Limb (tissue), 2 donors: ENCODE data around the gene KIAA0513.

Experiments used
- DNase-seq, 2 donors: peaks; one replicate each; pipeline ENCODE4 v3.0.0-alpha.2; 2016; ENCODE audit errors: extremely low spot score in 2 of 2

KIAA0513 gene

DNA sequence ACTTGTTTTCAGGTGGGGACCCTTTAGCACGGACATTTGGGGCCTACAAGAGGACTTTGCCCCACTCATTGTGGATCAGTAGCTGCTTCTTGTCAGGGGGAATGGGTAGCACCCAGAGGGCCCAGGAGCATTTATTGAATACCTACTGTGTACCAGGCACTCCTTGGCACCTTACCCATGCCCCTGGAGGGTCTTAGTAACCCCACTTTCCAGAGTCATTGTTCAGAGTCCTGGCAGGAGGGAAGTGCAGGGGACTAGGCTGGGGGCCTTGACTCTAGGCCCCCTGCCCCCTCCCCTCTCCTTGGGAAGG, 105.7 kb downstream of the KIAA0513 start:
- DNase-seq = no peak

GRCh38 chr16:85134076-85134788, 106.6 kb downstream of the KIAA0513 start:
- no peak for DNase-seq

DNA sequence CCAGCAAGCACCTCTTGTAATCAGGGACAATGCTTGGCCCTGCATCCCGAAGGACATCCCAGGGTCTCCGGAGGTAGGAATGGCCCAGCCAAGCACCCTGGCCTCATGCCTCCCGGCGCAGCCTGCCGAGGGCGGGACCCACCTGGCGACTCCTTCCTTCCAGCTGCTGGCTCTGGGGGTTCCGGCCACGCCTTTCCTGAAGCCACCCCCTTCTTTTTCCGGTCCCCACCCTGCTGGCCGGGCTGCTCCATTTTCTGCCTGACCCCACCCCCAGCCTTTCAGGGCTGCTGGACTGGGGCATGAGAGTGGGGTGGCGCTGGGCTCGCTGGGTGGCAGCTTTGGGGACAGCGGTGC, 107.2 kb downstream of the KIAA0513 start:
- DNase-seq = no peak

DNA sequence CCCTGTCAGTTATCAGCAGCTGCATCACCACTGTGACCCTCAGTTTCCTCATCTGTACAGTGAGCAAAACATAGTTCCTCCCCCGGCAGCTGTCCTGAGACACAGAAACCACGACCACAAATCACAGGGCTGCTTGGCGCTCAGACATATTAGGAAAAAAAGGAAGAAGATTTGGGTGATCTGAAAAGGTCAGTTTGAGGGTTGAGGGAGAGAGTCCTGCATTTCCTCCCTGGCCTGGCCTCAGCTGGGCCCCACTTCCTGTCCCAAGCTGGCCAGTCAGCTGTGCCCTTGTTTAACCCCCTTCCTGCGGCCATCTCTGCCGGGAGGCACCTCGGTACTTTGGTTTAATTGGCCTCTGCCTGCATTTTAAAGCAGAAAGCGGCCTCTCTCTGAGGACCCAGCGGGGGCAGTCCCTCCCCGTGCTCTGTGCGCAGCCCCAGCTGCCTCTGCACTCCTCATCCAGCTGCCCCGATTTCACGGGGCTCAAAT, 108.7 kb downstream of the KIAA0513 start:
- DNase-seq = no peak

GRCh38 chr16:85136702-85137322, 109.2 kb downstream of the KIAA0513 start:
- DNase-seq = peak in 1 of 2 donors; percentile 69

DNA sequence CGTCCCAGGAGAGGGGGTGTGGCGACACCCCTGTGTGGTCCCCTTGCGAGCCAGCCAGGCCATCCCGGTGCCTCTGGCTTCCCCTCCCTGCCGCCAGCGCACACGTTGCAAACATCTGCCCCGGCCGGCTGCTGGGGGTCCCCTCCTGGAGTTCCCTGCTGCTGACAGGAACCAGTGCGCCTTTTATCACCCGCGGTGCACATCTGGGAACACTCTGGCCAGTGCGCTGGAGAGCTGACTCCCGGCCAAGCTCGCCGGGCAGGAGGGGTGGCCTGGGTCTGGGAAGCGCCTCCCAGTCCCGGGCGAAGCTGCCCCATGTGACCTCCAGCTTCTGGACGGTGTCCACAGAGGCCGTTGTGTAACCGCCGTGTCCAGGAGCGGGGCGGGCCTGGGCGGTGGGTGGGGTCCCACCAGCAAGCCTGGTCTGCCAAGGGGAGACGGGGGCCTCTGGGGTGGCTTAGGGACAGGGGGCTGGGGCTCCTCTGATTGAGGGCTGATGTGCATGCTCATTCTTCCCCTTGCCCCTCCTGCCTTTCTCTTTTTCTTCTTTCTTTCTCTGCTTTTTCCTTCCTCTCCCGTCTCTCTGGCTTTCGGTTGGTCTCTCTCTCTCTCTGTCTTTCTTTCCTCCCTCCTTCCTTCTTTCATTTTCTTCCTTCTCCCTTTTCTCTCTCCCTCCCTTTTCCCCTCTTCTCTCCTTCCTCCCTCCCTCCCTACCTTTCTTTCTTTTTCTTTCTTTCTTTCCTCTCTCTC, 109.9 kb downstream of the KIAA0513 start:
- peak; percentile 77 to 82 for DNase-seq

DNA sequence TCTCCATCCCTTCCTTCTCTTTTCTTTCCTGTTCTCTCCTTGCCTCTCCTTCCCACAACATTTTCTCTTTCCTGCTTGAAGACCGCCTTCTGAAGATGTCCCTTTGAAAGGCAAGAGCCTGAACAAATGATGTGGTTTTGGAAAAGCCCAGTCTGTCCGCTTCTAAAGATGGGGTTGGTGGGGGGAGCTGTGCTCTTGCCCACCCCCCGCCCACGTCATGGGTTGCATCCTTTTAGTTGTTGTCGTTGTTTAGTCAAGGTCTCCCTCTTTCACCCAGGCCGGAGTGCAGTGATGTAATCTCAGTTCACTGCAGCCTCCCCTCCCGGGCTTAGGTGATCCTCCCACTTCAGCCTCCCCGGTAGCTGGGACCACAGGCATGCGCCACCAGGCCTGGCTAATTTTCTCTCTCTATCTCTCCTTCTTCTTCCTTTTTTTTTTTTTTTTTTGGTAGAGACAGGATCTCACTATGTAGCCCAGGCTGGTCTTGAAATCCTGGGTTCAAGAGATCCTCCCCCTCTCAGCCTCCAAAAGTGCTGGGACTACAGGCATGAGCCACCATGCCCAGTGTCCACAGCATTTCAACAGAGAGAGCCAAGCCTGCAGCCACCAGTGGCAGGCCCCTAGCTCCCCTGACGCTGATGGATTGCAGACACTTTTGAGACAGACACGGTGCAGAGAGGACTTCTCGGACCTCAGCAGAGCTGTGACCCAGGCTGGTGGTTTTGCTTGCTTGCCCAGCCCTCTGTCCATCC, 110.7 kb downstream of the KIAA0513 start:
- DNase-seq = no peak

DNA sequence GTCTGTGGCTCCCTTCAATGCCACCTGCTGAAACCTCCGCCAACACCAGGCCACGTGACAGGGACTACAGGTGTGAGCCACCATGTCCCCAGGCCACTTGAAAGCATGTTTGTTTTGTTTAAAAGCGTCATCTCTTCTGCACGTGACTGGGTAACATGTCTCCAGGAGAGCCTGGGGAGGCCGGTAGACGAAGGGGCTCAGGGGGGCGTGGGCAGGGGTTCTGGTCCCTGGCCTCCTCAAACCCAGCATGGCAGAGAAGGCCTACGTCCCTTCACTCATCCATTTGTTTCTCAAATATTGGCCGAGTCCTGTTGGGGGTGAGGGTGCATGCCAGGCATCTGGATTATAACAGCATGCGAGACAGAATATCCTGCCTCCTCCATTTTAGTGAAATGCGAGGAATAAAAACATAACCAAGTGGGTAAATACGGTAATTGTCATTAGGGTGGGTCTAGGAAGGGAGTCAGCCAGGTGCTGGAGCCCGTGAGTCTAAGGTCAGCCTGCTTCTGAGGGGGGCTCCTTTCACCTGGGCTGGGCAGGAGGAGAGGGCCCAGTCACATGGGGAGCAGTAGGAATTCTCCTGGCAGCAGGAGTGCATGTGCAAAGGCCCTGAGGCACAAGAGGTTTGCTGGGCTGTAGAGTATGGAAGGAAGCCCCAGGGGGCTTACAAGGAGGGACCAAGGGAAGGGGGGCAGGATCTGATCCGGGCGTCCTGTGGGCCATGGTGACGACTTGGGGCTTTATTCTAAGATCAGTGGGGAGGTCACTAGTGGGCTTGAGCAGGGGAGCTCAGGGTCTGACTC, 111.4 kb downstream of the KIAA0513 start:
- no peak for DNase-seq

DNA sequence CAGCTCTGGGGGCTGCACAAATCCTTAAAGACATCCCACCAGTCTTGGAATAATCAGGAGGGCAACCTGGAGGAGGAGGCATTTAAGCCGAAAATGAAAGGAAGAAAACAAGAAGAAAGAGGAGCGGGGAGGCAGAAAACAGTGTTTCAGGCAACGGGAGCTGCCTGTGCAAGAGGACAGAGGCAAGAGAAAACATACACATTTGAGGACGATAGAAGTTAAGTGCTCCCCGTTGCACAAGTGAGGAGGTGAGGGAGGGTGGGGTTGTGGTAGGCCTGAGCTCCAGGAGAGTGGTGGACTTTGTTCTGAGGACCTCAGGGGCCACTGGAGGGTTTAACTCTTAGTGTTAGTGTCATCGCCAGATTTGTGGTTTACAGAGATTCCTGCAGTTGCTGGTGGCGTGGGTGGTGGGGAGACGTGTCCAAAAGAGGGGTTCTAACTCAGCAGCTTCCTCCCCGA, 112.3 kb downstream of the KIAA0513 start:
- DNase-seq = no peak

DNA sequence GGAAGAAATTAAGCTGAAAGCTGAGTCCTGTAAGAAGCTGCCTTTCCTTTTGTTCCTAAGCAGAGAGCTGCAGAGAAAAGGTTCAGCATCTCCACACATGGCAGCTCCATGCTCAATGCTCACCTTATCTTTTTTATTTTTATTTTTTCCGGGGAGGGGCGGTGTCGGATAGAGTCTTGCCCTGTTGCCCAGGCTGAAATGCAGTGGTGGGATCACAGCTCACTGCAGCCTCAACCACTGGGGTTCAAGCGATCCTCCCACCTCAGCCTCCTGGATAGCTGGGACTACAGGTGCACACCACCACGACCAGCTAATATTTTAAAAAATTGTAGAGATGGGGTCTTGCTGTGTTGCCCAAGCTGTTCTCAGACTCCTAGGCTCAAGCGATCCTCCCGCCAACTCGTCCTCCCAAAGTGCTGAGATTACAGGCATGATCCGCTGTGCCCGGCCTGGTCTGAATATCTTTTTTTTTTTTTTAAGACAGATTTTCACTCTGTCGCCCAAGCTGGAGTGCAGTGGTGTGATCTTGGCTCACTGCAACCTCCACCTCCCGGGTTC, 112.9 kb downstream of the KIAA0513 start:
- DNase-seq = no peak

- no peak for DNase-seq
Measured at GRCh38 chr16:85141491-85142128, 114.0 kb downstream of the KIAA0513 start.

DNA sequence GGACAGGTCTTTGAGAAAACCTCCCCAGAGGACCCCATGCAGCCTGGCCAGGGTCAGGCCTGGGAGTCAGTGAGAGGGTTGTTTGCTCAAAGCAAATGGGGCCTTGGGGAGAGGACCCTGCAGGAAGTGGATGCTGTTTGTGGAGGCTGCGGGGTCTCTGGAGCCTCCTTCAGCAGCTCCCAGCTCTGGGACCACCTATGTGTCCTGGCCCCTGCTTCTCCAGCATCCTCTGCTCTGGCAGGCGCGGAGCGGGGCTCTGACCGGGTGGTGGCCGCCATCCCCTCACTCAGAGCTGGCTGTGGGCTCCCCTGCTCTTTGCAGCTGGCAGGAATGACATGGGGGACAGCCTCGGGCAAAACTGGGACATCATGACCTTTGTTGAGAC, 114.5 kb downstream of the KIAA0513 start:
- no peak for DNase-seq

DNA sequence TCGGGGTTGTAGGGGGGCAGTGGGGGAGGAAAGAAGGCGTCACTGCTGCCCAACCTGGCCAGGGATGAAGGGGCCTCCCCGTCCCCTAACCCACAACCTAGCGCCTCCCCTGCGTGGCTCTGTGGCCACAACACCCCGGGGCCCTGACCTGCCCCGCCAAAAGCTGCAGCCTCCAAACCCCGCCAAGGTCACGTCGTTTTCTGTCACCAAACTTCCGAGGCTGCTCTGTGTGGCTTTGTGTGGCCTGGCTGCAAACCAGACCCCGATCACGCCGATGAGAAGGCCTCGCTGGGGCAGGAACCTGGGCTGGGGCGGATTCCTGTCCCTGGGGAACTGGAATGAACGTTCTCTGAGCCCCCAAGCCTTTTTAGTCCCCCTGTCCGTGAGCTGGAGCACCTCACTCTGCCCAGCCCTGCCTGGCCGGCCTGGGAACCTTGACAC, 115.2 kb downstream of the KIAA0513 start:
- no peak for DNase-seq
